H1 (cell line): Measurements from ENCODE around the gene NFIC. TPM values are rescaled to one million over a fixed set of nuclear protein-coding genes. Genes with fewer than 3 reads are reported as not detected.

Experiments used
- BACH1 ChIP-seq: IDR thresholded peaks from 2 replicates; pipeline ENCODE4 v1.6.1; 2012; ENCODE audit warnings: low read length, improper control_type of control experiment
- CHD2 ChIP-seq: IDR thresholded peaks from 2 replicates; pipeline ENCODE4 v1.6.1; 2012; ENCODE audit warnings: low read length, improper control_type of control experiment
- CTBP2 ChIP-seq: IDR thresholded peaks from 2 replicates; pipeline ENCODE4 v1.7.0; 2011; ENCODE audit warnings: borderline replicate concordance, mild to moderate bottlenecking, moderate library complexity, mixed read lengths, low read length; ENCODE audit not compliant: insufficient read depth, insufficient read length
- MAFK ChIP-seq: IDR thresholded peaks from 2 replicates; pipeline ENCODE4 v1.6.1; 2012; ENCODE audit warnings: low read depth, mild to moderate bottlenecking, improper control_type of control experiment, low read length
- POU5F1 ChIP-seq: IDR thresholded peaks from 2 replicates; pipeline ENCODE4 v1.6.1; 2011; ENCODE audit warnings: low read depth, mild to moderate bottlenecking, low read length, moderate library complexity
- RBBP5 ChIP-seq: IDR thresholded peaks from 2 replicates; pipeline ENCODE4 v1.7.1; 2012; ENCODE audit warnings: low read depth, mild to moderate bottlenecking, inconsistent platforms, low read length, moderate library complexity, borderline replicate concordance
- YY1 ChIP-seq: IDR thresholded peaks from 2 replicates; pipeline ENCODE4 v1.6.1; 2011; ENCODE audit warnings: low read depth, mild to moderate bottlenecking, low read length
- polyA plus RNA-seq, 7 experiments: library from polyadenylated mRNA; depleted of rRNA in 3 of 7; stranded (reverse) in 5 of 7; unstranded in 2 of 7; fragments of >200 nt in 5 of 7; fragments of 200-250 nt in 2 of 7; gene quantifications; 1 replicate in 5 of 7; 2 replicates in 1 of 7; 4 replicates in 1 of 7; pipeline versions ENCODE4 v1.2.1 to v1.2.3, GENCODE V29; 2011 to 2013; ENCODE audit warnings: missing spikeins in 2 of 7, mixed read lengths in 2 of 7
- total RNA-seq: library from RNA; stranded (reverse); fragmentation: NEBNext Ultra II Directional; extraction: Animal tissue kit (Norgen Biotek cat#: 25700); gene quantifications from 2 replicates; pipeline ENCODE4 v1.2.1, GENCODE V29; 2021

The NFIC gene
- total and polyA plus RNA-seq, 2 of the 8 experiments (the other 6 are each of a cell fraction or from before 2014, with no cell fraction given), result 0.56 to 3.2 TPM

DNA sequence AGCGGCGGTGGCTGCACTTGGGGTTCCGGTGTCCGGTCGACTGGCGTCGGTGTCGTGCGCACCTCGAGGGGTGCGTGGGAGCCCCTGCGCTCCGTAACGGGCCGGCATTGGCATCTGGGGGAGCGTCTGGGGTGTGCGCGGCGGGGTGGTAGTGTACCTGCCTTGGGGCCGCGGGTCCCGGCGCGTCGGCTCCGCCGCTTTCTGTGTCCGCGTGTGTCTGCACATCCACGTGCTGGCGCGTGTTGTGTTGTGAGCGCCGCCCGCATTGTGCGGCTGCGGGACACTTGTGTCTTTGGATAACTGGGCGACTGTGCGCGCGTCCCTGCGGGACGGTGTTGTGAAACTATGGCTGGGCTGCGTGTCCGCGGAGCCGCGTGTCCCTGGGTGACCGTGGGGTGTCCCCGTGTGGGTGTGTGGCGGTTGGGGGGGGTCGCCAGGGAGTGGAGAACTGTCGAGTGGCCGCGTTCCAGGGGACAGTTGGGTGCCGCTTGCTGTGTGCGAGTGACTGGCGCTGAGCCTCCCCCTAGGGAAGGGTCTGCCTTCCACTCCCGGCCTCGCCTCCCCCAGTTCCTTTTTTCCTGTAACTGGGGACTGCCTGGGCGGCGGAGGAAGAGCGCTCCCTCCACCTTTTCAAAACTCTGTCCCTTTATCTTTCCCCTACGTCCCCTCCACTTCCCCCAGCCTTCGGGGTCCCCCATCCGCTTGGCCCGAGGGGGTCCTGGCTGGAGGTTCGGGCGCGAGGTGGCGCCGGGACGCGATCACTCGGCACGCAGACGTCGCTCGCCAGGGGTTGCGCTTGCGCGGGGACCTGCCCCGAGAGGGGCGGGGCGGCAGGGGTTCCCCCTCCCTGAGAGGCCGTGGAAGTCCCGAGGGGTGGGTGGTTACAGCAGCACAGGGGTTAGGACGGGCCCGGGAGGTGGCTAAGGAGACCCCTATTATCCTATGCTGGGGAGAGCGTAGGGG, 5.7 kb upstream of the NFIC start (continued):
- TF ChIP-seq POU5F1 (no peak), CHD2 (no peak), CTBP2 (peak; percentile 55), BACH1 (peak; percentile 23; the same call in 1 of the 2 replicates), RBBP5 (no peak), MAFK (no peak), YY1 (no peak)
